GM23338 (cell line): ENCODE results near the gene CDK5RAP2.

ENCODE experiments used
- CREB1 ChIP-seq: fragments of 250-450 bp; sonication (Bioruptor Pico); IDR thresholded peaks from 2 replicates; pipeline ENCODE4 v1.5.0; 2020; ENCODE audit warnings: low read depth, mild to moderate bottlenecking, moderate library complexity
- EZH2 ChIP-seq: fragments of 200-600 bp; sonication (generic); IDR thresholded peaks from one replicate; pipeline ENCODE4 v1.8.0; 2017; ENCODE audit warnings: antibody characterized with exemption, mild to moderate bottlenecking, low read depth; ENCODE audit not compliant: unreplicated experiment
- EZH2phosphoT487 ChIP-seq: fragments of 200-600 bp; sonication (generic); IDR thresholded peaks from one replicate; pipeline ENCODE4 v1.8.1; 2018; ENCODE audit warnings: antibody characterized with exemption; ENCODE audit not compliant: unreplicated experiment
- JUNB ChIP-seq: IDR thresholded peaks from one replicate; pipeline ENCODE4 v1.6.1; 2016; ENCODE audit warnings: antibody characterized with exemption; ENCODE audit not compliant: unreplicated experiment
- NANOG ChIP-seq: IDR thresholded peaks from 2 replicates; pipeline ENCODE4 v1.6.1; 2016; ENCODE audit warnings: antibody characterized with exemption, borderline replicate concordance
- POLR2AphosphoS5 ChIP-seq: IDR thresholded peaks from 2 replicates; pipeline ENCODE4 v1.6.1; 2016; ENCODE audit warnings: antibody characterized with exemption, low read depth
- STAT1 ChIP-seq: IDR thresholded peaks from one replicate; pipeline ENCODE4 v1.6.1; 2016; ENCODE audit warnings: antibody characterized with exemption; ENCODE audit not compliant: unreplicated experiment
- ZNF114 ChIP-seq: fragments of 250-450 bp; sonication (Bioruptor Pico); IDR thresholded peaks from 2 replicates; pipeline ENCODE4 v1.5.0; 2020; ENCODE audit warnings: mild to moderate bottlenecking, moderate library complexity
- ZNF331 ChIP-seq: fragments of 250-450 bp; sonication (Bioruptor Pico); IDR thresholded peaks from 2 replicates; pipeline ENCODE4 v1.5.0; 2020; ENCODE audit warnings: low read depth, mild to moderate bottlenecking, moderate library complexity
- TF ChIP-seq, protein P1 (sequence below), 2 experiments: fragments of 200-600 bp in 1 of 2; sonication (generic) in 1 of 2; conservative IDR thresholded peaks; 2 replicates each; pipeline versions ENCODE4 v1.5.1 to v1.6.1; 2016 to 2017; ENCODE audit warnings: antibody characterized with exemption in 2 of 2, low read depth in 2 of 2, mild to moderate bottlenecking in 2 of 2, moderate library complexity in 1 of 2
- TF ChIP-seq, protein P2 (sequence below): IDR thresholded peaks from one replicate; pipeline ENCODE4 v1.6.1; 2018; ENCODE audit warnings: antibody characterized with exemption; ENCODE audit not compliant: unreplicated experiment
- TF ChIP-seq, protein P3 (sequence below): IDR thresholded peaks from 2 replicates; pipeline ENCODE4 v1.6.1; 2016; ENCODE audit warnings: antibody characterized with exemption
- TF ChIP-seq, protein P4 (sequence below): fragments of 250-450 bp; sonication (Bioruptor Pico); IDR thresholded peaks from 2 replicates; pipeline ENCODE4 v1.5.0; 2020; ENCODE audit warnings: mild to moderate bottlenecking, moderate library complexity

DNA sequence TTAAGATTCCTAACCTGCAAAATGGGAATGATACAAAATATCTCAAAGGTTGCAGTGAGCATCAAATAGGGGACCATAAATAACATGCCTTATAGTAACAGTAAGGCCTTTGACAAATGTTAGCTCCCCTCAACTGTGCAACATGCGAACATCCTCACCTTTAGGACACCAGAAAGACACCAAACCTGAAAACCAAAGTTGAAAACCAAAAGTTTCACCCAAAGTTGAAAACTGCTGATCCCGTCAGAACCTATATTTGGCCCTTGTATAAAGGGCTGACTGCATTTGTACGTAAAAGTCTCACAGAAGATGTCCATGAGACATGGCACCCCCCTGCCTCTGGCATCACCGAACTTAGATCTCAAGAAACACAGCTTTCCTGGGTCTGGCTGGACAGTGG, 12.1 kb downstream of the CDK5RAP2 start:
- TF ChIP-seq, protein P1, sequence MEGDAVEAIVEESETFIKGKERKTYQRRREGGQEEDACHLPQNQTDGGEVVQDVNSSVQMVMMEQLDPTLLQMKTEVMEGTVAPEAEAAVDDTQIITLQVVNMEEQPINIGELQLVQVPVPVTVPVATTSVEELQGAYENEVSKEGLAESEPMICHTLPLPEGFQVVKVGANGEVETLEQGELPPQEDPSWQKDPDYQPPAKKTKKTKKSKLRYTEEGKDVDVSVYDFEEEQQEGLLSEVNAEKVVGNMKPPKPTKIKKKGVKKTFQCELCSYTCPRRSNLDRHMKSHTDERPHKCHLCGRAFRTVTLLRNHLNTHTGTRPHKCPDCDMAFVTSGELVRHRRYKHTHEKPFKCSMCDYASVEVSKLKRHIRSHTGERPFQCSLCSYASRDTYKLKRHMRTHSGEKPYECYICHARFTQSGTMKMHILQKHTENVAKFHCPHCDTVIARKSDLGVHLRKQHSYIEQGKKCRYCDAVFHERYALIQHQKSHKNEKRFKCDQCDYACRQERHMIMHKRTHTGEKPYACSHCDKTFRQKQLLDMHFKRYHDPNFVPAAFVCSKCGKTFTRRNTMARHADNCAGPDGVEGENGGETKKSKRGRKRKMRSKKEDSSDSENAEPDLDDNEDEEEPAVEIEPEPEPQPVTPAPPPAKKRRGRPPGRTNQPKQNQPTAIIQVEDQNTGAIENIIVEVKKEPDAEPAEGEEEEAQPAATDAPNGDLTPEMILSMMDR (conservative IDR thresholded peaks at IDR 0.05; ENCODE audit: low read depth in 2 of 2): no peak
- TF ChIP-seq EZH2 (no peak), POLR2AphosphoS5 (no peak), EZH2phosphoT487 (no peak), JUNB (no peak), CREB1 (CRISPR knock-in tag) (no peak), ZNF331 (CRISPR knock-in tag) (no peak), ZNF114 (CRISPR knock-in tag) (no peak), NANOG (no peak), STAT1 (no peak)
- TF ChIP-seq, protein P2, sequence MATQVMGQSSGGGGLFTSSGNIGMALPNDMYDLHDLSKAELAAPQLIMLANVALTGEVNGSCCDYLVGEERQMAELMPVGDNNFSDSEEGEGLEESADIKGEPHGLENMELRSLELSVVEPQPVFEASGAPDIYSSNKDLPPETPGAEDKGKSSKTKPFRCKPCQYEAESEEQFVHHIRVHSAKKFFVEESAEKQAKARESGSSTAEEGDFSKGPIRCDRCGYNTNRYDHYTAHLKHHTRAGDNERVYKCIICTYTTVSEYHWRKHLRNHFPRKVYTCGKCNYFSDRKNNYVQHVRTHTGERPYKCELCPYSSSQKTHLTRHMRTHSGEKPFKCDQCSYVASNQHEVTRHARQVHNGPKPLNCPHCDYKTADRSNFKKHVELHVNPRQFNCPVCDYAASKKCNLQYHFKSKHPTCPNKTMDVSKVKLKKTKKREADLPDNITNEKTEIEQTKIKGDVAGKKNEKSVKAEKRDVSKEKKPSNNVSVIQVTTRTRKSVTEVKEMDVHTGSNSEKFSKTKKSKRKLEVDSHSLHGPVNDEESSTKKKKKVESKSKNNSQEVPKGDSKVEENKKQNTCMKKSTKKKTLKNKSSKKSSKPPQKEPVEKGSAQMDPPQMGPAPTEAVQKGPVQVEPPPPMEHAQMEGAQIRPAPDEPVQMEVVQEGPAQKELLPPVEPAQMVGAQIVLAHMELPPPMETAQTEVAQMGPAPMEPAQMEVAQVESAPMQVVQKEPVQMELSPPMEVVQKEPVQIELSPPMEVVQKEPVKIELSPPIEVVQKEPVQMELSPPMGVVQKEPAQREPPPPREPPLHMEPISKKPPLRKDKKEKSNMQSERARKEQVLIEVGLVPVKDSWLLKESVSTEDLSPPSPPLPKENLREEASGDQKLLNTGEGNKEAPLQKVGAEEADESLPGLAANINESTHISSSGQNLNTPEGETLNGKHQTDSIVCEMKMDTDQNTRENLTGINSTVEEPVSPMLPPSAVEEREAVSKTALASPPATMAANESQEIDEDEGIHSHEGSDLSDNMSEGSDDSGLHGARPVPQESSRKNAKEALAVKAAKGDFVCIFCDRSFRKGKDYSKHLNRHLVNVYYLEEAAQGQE: no peak
- TF ChIP-seq, protein P3, sequence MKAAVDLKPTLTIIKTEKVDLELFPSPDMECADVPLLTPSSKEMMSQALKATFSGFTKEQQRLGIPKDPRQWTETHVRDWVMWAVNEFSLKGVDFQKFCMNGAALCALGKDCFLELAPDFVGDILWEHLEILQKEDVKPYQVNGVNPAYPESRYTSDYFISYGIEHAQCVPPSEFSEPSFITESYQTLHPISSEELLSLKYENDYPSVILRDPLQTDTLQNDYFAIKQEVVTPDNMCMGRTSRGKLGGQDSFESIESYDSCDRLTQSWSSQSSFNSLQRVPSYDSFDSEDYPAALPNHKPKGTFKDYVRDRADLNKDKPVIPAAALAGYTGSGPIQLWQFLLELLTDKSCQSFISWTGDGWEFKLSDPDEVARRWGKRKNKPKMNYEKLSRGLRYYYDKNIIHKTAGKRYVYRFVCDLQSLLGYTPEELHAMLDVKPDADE: no peak
- TF ChIP-seq, protein P4, sequence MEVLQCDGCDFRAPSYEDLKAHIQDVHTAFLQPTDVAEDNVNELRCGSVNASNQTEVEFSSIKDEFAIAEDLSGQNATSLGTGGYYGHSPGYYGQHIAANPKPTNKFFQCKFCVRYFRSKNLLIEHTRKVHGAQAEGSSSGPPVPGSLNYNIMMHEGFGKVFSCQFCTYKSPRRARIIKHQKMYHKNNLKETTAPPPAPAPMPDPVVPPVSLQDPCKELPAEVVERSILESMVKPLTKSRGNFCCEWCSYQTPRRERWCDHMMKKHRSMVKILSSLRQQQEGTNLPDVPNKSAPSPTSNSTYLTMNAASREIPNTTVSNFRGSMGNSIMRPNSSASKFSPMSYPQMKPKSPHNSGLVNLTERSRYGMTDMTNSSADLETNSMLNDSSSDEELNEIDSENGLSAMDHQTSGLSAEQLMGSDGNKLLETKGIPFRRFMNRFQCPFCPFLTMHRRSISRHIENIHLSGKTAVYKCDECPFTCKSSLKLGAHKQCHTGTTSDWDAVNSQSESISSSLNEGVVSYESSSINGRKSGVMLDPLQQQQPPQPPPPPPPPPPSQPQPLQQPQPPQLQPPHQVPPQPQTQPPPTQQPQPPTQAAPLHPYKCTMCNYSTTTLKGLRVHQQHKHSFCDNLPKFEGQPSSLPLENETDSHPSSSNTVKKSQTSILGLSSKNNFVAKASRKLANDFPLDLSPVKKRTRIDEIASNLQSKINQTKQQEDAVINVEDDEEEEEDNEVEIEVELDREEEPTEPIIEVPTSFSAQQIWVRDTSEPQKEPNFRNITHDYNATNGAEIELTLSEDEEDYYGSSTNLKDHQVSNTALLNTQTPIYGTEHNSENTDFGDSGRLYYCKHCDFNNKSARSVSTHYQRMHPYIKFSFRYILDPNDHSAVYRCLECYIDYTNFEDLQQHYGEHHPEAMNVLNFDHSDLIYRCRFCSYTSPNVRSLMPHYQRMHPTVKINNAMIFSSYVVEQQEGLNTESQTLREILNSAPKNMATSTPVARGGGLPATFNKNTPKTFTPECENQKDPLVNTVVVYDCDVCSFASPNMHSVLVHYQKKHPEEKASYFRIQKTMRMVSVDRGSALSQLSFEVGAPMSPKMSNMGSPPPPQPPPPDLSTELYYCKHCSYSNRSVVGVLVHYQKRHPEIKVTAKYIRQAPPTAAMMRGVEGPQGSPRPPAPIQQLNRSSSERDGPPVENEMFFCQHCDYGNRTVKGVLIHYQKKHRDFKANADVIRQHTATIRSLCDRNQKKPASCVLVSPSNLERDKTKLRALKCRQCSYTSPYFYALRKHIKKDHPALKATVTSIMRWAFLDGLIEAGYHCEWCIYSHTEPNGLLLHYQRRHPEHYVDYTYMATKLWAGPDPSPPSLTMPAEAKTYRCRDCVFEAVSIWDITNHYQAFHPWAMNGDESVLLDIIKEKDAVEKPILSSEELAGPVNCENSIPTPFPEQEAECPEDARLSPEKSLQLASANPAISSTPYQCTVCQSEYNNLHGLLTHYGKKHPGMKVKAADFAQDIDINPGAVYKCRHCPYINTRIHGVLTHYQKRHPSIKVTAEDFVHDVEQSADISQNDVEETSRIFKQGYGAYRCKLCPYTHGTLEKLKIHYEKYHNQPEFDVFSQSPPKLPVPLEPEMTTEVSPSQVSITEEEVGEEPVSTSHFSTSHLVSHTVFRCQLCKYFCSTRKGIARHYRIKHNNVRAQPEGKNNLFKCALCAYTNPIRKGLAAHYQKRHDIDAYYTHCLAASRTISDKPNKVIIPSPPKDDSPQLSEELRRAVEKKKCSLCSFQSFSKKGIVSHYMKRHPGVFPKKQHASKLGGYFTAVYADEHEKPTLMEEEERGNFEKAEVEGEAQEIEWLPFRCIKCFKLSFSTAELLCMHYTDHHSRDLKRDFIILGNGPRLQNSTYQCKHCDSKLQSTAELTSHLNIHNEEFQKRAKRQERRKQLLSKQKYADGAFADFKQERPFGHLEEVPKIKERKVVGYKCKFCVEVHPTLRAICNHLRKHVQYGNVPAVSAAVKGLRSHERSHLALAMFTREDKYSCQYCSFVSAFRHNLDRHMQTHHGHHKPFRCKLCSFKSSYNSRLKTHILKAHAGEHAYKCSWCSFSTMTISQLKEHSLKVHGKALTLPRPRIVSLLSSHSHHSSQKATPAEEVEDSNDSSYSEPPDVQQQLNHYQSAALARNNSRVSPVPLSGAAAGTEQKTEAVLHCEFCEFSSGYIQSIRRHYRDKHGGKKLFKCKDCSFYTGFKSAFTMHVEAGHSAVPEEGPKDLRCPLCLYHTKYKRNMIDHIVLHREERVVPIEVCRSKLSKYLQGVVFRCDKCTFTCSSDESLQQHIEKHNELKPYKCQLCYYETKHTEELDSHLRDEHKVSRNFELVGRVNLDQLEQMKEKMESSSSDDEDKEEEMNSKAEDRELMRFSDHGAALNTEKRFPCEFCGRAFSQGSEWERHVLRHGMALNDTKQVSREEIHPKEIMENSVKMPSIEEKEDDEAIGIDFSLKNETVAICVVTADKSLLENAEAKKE (CRISPR knock-in tag): no peak
